SU-DHL-6 (cell line): ENCODE results near the gene CCDC24.

ENCODE experiments used
- EZH2phosphoT487 ChIP-seq: fragments of 200-600 bp; sonication (generic), shearing (Covaris generic); conservative IDR thresholded peaks from 2 replicates; pipeline ENCODE4 v1.6.1; 2018; ENCODE audit warnings: mild to moderate bottlenecking, antibody characterized with exemption, low read length, moderate library complexity, mixed read lengths
- TF ChIP-seq, protein P1 (sequence below): fragments of 200-600 bp; sonication (generic); IDR thresholded peaks from one replicate; pipeline ENCODE4 v1.5.1; 2017; ENCODE audit warnings: antibody characterized with exemption, mild to moderate bottlenecking, low read length, moderate library complexity; ENCODE audit not compliant: insufficient read depth, poor library complexity, severe bottlenecking

DNA sequence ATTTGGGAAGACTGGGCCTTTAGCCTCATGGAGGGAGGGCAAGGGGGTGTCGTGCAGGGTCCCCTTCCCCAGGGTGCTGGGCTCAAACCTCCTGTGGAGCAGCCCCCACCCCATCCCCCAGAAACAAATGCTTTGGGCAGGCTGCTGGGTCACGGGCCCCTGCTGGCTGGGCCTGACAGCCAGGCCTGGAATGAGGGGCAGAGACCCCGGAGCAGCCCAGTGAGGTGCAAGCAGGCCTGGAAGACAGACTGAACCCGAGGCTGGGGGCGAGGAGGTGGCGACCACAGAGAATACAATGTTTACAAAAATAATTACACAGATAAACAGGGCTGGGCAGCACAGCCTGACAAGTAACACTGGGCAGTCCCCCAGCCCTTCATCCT, 5.3 kb downstream of the CCDC24 start:
- TF ChIP-seq, protein P1, sequence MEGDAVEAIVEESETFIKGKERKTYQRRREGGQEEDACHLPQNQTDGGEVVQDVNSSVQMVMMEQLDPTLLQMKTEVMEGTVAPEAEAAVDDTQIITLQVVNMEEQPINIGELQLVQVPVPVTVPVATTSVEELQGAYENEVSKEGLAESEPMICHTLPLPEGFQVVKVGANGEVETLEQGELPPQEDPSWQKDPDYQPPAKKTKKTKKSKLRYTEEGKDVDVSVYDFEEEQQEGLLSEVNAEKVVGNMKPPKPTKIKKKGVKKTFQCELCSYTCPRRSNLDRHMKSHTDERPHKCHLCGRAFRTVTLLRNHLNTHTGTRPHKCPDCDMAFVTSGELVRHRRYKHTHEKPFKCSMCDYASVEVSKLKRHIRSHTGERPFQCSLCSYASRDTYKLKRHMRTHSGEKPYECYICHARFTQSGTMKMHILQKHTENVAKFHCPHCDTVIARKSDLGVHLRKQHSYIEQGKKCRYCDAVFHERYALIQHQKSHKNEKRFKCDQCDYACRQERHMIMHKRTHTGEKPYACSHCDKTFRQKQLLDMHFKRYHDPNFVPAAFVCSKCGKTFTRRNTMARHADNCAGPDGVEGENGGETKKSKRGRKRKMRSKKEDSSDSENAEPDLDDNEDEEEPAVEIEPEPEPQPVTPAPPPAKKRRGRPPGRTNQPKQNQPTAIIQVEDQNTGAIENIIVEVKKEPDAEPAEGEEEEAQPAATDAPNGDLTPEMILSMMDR: no peak
- TF ChIP-seq EZH2phosphoT487: no peak
